ENCODE results near the gene CDC42BPG.

Gene CDC42BPG

GRCh38 chr11:64856382-64857227, 12.2 kb upstream of the CDC42BPG start:
- peak; percentile 90 for DNase-seq (ENCODE audit: low read depth)

GRCh38 chr11:64855596-64856304, 11.3 kb upstream of the CDC42BPG start:
- no peak for TF ChIP-seq CTCF (conservative IDR thresholded peaks at IDR 0.05; ENCODE audit: control insufficient read depth, insufficient read depth, low read depth, low read length)
- H3K4me3 ChIP-seq (ENCODE audit: control insufficient read depth, low read depth, low read length): no peak overlapping the region
- no peak for DNase-seq (ENCODE audit: low read depth)

More at GRCh38 chr11:64856382-64857227, 12.2 kb upstream of the CDC42BPG start:
- no peak overlapping the region for H3K4me3 ChIP-seq (ENCODE audit: control insufficient read depth, low read depth, low read length)
- no peak for TF ChIP-seq CTCF (conservative IDR thresholded peaks at IDR 0.05; ENCODE audit: control insufficient read depth, insufficient read depth, low read depth, low read length)

- peak; percentile 93 for DNase-seq (ENCODE audit: low read depth)
- no peak for TF ChIP-seq CTCF (conservative IDR thresholded peaks at IDR 0.05; ENCODE audit: control insufficient read depth, insufficient read depth, low read depth, low read length)
- H3K4me3 ChIP-seq (ENCODE audit: control insufficient read depth, low read depth, low read length): no peak overlapping the region
Measured at GRCh38 chr11:64854534-64855502, 10.4 kb upstream of the CDC42BPG start.

- TF ChIP-seq CTCF (conservative IDR thresholded peaks at IDR 0.05; ENCODE audit: control insufficient read depth, insufficient read depth, low read depth, low read length): no peak
- H3K4me3 ChIP-seq (ENCODE audit: control insufficient read depth, low read depth, low read length): no peak overlapping the region
- no peak for DNase-seq (ENCODE audit: low read depth)
Measured at GRCh38 chr11:64854157-64854533, 9.7 kb upstream of the CDC42BPG start.

GRCh38 chr11:64853709-64854108, 9.3 kb upstream of the CDC42BPG start:
- TF ChIP-seq CTCF (conservative IDR thresholded peaks at IDR 0.05; ENCODE audit: control insufficient read depth, insufficient read depth, low read depth, low read length): no peak
- no peak for DNase-seq (ENCODE audit: low read depth)
- H3K4me3 ChIP-seq (ENCODE audit: control insufficient read depth, low read depth, low read length): no peak overlapping the region

- no peak for DNase-seq (ENCODE audit: low read depth)
- TF ChIP-seq CTCF (conservative IDR thresholded peaks at IDR 0.05; ENCODE audit: control insufficient read depth, insufficient read depth, low read depth, low read length): no peak
- no peak overlapping the region for H3K4me3 ChIP-seq (ENCODE audit: control insufficient read depth, low read depth, low read length)
Measured at GRCh38 chr11:64852804-64853509, 8.5 kb upstream of the CDC42BPG start.
